HG03521 (cell line): ENCODE measurements around the gene HAAO.
"Not testable (repeated sequence)": the region's sequence is repeated elsewhere in the genome, so short reads cannot be mapped to it uniquely, and the experiment has no call there.

Experiments used
- ATAC-seq: cut with Tn5 transposase; IDR thresholded peaks from one replicate; pipeline ENCODE4 v1.9.1; 2021; ENCODE audit warnings: mild to moderate bottlenecking, moderate library complexity; ENCODE audit not compliant: unreplicated experiment

The HAAO gene

GRCh38 chr2:42752314-42752713 lies 40.1 kb downstream of the HAAO start:
- ATAC-seq: peak; percentile 66

- no peak for ATAC-seq
Measured at GRCh38 chr2:42748840-42749239, 43.5 kb downstream of the HAAO start.

- ATAC-seq: no peak
Measured at GRCh38 chr2:42747422-42747821, 45.0 kb downstream of the HAAO start.

GRCh38 chr2:42744545-42745082 lies 47.8 kb downstream of the HAAO start:
- ATAC-seq: no peak

- ATAC-seq: no peak
Measured at GRCh38 chr2:42743659-42743990, 48.8 kb downstream of the HAAO start.

- ATAC-seq: no peak
Measured at GRCh38 chr2:42742740-42743658, 49.4 kb downstream of the HAAO start.

- no peak for ATAC-seq
Measured at GRCh38 chr2:42741140-42741539, 51.2 kb downstream of the HAAO start.

- no peak for ATAC-seq
Measured at GRCh38 chr2:42736598-42737322, 55.6 kb downstream of the HAAO start.

GRCh38 chr2:42733852-42734251 lies 58.5 kb downstream of the HAAO start:
- no peak for ATAC-seq

- ATAC-seq: not testable (repeated sequence)
Measured at GRCh38 chr2:42731316-42731715, 61.1 kb downstream of the HAAO start.

GRCh38 chr2:42726680-42727079 lies 65.7 kb downstream of the HAAO start:
- ATAC-seq: no peak

- ATAC-seq: no peak
Measured at GRCh38 chr2:42725657-42726056, 66.7 kb downstream of the HAAO start.

GRCh38 chr2:42724886-42725285 lies 67.5 kb downstream of the HAAO start:
- no peak for ATAC-seq

- no peak for ATAC-seq
Measured at GRCh38 chr2:42723465-42723864, 68.9 kb downstream of the HAAO start.

- ATAC-seq: peak; percentile 85
Measured at GRCh38 chr2:42722320-42723190, 69.8 kb downstream of the HAAO start.

- no peak for ATAC-seq
Measured at GRCh38 chr2:42721898-42722297, 70.5 kb downstream of the HAAO start.
